Smooth muscle cell (in vitro differentiated cells): Measurements from ENCODE around the gene BICDL1. TPM values are rescaled to one million over a fixed set of nuclear protein-coding genes. Genes with fewer than 3 reads are reported as not detected.
"Not testable (repeated sequence)": the region's sequence is repeated elsewhere in the genome, so short reads cannot be mapped to it uniquely, and the experiment has no call there.

Experiments
- DNase-seq: peaks from one replicate; lab custom pipeline; 2025; ENCODE audit not compliant: unreplicated experiment; lab: John Stamatoyannopoulos, UW
- H2AFZ ChIP-seq: fragments of 200-600 bp; sonication (generic); 2 replicates; pipeline ENCODE4 v1.6.0; 2016; ENCODE audit warnings: antibody characterized with exemption, low read depth, mild to moderate bottlenecking
- H3F3A ChIP-seq: fragments of 200-600 bp; sonication (generic); 2 replicates; pipeline ENCODE4 v1.6.0; 2017; ENCODE audit warnings: antibody characterized with exemption, low read depth
- H3K27ac ChIP-seq: fragments of 200-600 bp; sonication (generic); 2 replicates; pipeline ENCODE4 v1.5.1; 2016; ENCODE audit warnings: low read depth, mild to moderate bottlenecking
- H3K27me3 ChIP-seq: fragments of 200-600 bp; sonication (generic); 2 replicates; pipeline ENCODE4 v1.6.1; 2016; ENCODE audit warnings: low read depth, mild to moderate bottlenecking
- H3K36me3 ChIP-seq: fragments of 200-600 bp; sonication (generic); 2 replicates; pipeline ENCODE4 v1.5.1; 2016; ENCODE audit warnings: low read depth
- H3K4me1 ChIP-seq: fragments of 200-600 bp; sonication (generic); 2 replicates; pipeline ENCODE4 v1.5.1; 2016; ENCODE audit warnings: low read depth
- H3K4me2 ChIP-seq: fragments of 200-600 bp; sonication (generic); 2 replicates; pipeline ENCODE4 v1.6.0; 2016; ENCODE audit warnings: mild to moderate bottlenecking
- H3K4me3 ChIP-seq: fragments of 200-600 bp; sonication (generic); 2 replicates; pipeline ENCODE4 v1.5.1; 2016; ENCODE audit warnings: mild to moderate bottlenecking
- H3K79me2 ChIP-seq: fragments of 200-600 bp; sonication (generic); 2 replicates; pipeline ENCODE4 v1.6.0; 2016; ENCODE audit warnings: low read depth, mild to moderate bottlenecking
- H3K9ac ChIP-seq: fragments of 200-600 bp; sonication (generic); 2 replicates; pipeline ENCODE4 v1.6.0; 2016; ENCODE audit warnings: low read depth
- H3K9me3 ChIP-seq: fragments of 200-600 bp; sonication (generic); replicated peaks from 2 replicates; pipeline ENCODE4 v1.5.1; 2016; ENCODE audit warnings: low read depth
- H4K20me1 ChIP-seq: fragments of 200-600 bp; sonication (generic); 2 replicates; pipeline ENCODE4 v1.6.0; 2016; ENCODE audit warnings: low read depth
- CTCF ChIP-seq: fragments of 200-600 bp; sonication (generic); IDR thresholded peaks from 2 replicates; pipeline ENCODE4 v1.5.1; 2017; ENCODE audit warnings: borderline replicate concordance, mild to moderate bottlenecking, antibody characterized with exemption; ENCODE audit not compliant: insufficient read depth, poor library complexity, severe bottlenecking
- WGBS: methylation state at CpG from one replicate; pipeline ENCODE4 v1.1.7; 2016; ENCODE audit warnings: low lambda C conversion rate; 5-methylcytosine and 5-hydroxymethylcytosine counted together
- polyA plus RNA-seq: library from polyadenylated mRNA; unstranded; fragments of >200 nt; fragmentation: Nextera tagmentation; extraction: Ambion mirVana; gene quantifications from 2 replicates; pipeline ENCODE4 v1.2.1, GENCODE V29; 2016
- total RNA-seq: library from RNA; depleted of rRNA; stranded (reverse); fragments of >200 nt; gene quantifications from 2 replicates; pipeline ENCODE4 v1.2.3, GENCODE V29; 2014

The BICDL1 gene
- total and polyA plus RNA-seq, 2 experiments from 2014 or later: 0.43 to 1.7 TPM

- H3K27me3 ChIP-seq: no peaks in the 10 kb centered on the region
- DNase-seq: no peak
- TF ChIP-seq CTCF: no peak
Observed at GRCh38 chr12:120032242-120032641, 43.2 kb downstream of the BICDL1 start.

GRCh38 chr12:120037851-120038250, 48.8 kb downstream of the BICDL1 start:
- no peak overlapping the region for H2AFZ ChIP-seq
- H3K79me2 ChIP-seq: no peaks in the 10 kb centered on the region
- no peak overlapping the region for H3K4me2 ChIP-seq
- no peaks in the 10 kb centered on the region for H3K4me1 ChIP-seq
- H3K27ac ChIP-seq: no peak overlapping the region
- H4K20me1 ChIP-seq: no peaks in the 10 kb centered on the region
- H3K9ac ChIP-seq: no peak overlapping the region
- 91% methylated on average over 2 of the region's 2 CpGs for WGBS
- no peak for DNase-seq
- H3F3A ChIP-seq: no peaks in the 10 kb centered on the region
- no peaks in the 10 kb centered on the region for H3K36me3 ChIP-seq
- TF ChIP-seq CTCF: no peak
- no peaks in the 10 kb centered on the region for H3K9me3 ChIP-seq
- no peaks in the 10 kb centered on the region for H3K27me3 ChIP-seq
- H3K4me3 ChIP-seq: no peak overlapping the region

More at GRCh38 chr12:120032242-120032641, 43.2 kb downstream of the BICDL1 start:
- Histone ChIP-seq H2AFZ (no peak overlapping the region), H3K4me3 (no peak overlapping the region), H3K36me3 (no peaks in the 10 kb centered on the region), H3K9ac (no peak overlapping the region), H3K9me3 (no peaks in the 10 kb centered on the region), H3K4me1 (no peaks in the 10 kb centered on the region), H3K27ac (no peak overlapping the region), H4K20me1 (no peaks in the 10 kb centered on the region), H3K4me2 (no peak overlapping the region), H3K79me2 (no peaks in the 10 kb centered on the region), H3F3A (no peaks in the 10 kb centered on the region)

GRCh38 chr12:120039711-120040110, 50.7 kb downstream of the BICDL1 start:
- Histone ChIP-seq H3K79me2 (no peaks in the 10 kb centered on the region), H4K20me1 (no peaks in the 10 kb centered on the region), H3K4me2 (no peak overlapping the region), H3K27ac (no peak overlapping the region), H3K9ac (no peak overlapping the region), H3K27me3 (no peaks in the 10 kb centered on the region), H3K9me3 (no peaks in the 10 kb centered on the region), H2AFZ (no peak overlapping the region), H3K36me3 (no peaks in the 10 kb centered on the region), H3K4me1 (no peaks in the 10 kb centered on the region), H3F3A (no peaks in the 10 kb centered on the region), H3K4me3 (no peak overlapping the region)
- no peak for TF ChIP-seq CTCF
- 92% methylated on average over 3 of the region's 3 CpGs for WGBS
- no peak for DNase-seq

GRCh38 chr12:120041386-120042231, 52.6 kb downstream of the BICDL1 start:
- Histone ChIP-seq H3K27me3 (no peaks in the 10 kb centered on the region), H3K4me1 (no peaks in the 10 kb centered on the region), H3K4me3 (no peak overlapping the region), H3K9me3 (no peaks in the 10 kb centered on the region), H2AFZ (no peak overlapping the region), H3K27ac (no peak overlapping the region), H3F3A (no peaks in the 10 kb centered on the region), H3K79me2 (no peaks in the 10 kb centered on the region), H3K9ac (no peak overlapping the region), H3K36me3 (no peaks in the 10 kb centered on the region), H4K20me1 (no peaks in the 10 kb centered on the region), H3K4me2 (no peak overlapping the region)
- WGBS: 76% methylated on average over 11 of the region's 11 CpGs
- no peak for DNase-seq
- TF ChIP-seq CTCF: no peak

GRCh38 chr12:120045367-120045766, 56.3 kb downstream of the BICDL1 start:
- not testable (repeated sequence) for H4K20me1 ChIP-seq, DNase-seq, H3K27me3 ChIP-seq, H3K79me2 ChIP-seq, H3K9me3 ChIP-seq, H3K27ac ChIP-seq, H3K9ac ChIP-seq, H2AFZ ChIP-seq, H3F3A ChIP-seq, H3K4me2 ChIP-seq, H3K4me1 ChIP-seq, H3K36me3 ChIP-seq, H3K4me3 ChIP-seq
- WGBS: 61% methylated on average over 3 of the region's 5 CpGs
